Keratinocyte (primary cell): ENCODE data around the gene MMEL1.

Source experiments
- EZH2 ChIP-seq: IDR thresholded peaks from one replicate; pipeline ENCODE4 v1.6.1; 2012; ENCODE audit warnings: inconsistent platforms, mild to moderate bottlenecking, low read length, moderate library complexity
- TF ChIP-seq, protein P1 (sequence below), 3 experiments: IDR thresholded peaks in 1 of 3; conservative IDR thresholded peaks in 1 of 3; optimal IDR thresholded peaks in 1 of 3; 2 replicates in 2 of 3; 3 replicates in 1 of 3; pipeline versions ENCODE3 to v1.5.1; 2011; ENCODE audit warnings: low read length in 3 of 3, mild to moderate bottlenecking in 3 of 3, moderate library complexity in 2 of 3, control low read depth in 1 of 3, inconsistent platforms in 1 of 3; ENCODE audit not compliant: insufficient read depth in 2 of 3; ENCODE audit errors: extremely low read depth in 1 of 3

DNA sequence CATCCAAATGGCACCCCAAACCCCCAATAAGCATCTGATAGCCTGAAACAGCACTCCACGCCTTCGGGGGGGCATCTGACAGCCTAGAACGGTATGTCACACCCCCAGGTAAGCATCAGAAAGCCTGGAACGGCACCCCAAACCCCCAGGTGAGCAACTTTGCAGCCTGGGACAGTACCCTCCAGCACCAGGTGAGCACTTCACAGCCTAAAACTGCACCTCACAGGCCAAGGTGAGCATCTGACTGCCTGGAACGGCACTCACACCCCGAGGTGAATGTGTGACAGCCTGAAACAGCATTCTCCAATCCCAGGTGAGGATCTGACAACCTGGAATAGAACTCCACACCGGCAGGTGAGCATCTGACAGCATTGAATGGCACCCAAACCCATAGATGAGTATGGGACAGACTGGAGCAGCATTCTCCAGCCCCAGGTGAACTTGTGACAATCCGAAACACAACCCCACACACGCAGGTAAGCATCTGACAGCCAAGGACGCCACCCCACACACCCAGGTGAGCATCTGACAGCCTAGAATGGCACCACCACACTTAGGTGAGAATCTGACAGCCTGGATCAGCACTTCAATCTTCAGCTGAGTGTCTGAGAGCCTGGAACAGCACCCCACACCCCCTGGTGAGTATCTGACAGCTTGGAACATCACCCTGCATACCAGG, 18.3 kb upstream of the MMEL1 start:
- TF ChIP-seq, protein P1, sequence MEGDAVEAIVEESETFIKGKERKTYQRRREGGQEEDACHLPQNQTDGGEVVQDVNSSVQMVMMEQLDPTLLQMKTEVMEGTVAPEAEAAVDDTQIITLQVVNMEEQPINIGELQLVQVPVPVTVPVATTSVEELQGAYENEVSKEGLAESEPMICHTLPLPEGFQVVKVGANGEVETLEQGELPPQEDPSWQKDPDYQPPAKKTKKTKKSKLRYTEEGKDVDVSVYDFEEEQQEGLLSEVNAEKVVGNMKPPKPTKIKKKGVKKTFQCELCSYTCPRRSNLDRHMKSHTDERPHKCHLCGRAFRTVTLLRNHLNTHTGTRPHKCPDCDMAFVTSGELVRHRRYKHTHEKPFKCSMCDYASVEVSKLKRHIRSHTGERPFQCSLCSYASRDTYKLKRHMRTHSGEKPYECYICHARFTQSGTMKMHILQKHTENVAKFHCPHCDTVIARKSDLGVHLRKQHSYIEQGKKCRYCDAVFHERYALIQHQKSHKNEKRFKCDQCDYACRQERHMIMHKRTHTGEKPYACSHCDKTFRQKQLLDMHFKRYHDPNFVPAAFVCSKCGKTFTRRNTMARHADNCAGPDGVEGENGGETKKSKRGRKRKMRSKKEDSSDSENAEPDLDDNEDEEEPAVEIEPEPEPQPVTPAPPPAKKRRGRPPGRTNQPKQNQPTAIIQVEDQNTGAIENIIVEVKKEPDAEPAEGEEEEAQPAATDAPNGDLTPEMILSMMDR (optimal IDR thresholded peaks at IDR 0.05 in 1 of 3, IDR thresholded peaks at IDR 0.05 in 1 of 3, conservative IDR thresholded peaks at IDR 0.05 in 1 of 3; ENCODE audit: extremely low read depth in 1 of 3, insufficient read depth in 2 of 3, low read length in 3 of 3), result no peak
- no peak for TF ChIP-seq EZH2
